SIG-M5 (cell line): ENCODE results near the gene EMILIN1.
"Not testable (repeated sequence)": the region's sequence is repeated elsewhere in the genome, so short reads cannot be mapped to it uniquely, and the experiment has no call there.

Source experiments
- DNase-seq: peaks from one replicate; lab custom pipeline; 2025; lab: John Stamatoyannopoulos, UW

EMILIN1 gene

GRCh38 chr2:27094353-27094984, 16.1 kb downstream of the EMILIN1 start:
- no peak for DNase-seq

DNA sequence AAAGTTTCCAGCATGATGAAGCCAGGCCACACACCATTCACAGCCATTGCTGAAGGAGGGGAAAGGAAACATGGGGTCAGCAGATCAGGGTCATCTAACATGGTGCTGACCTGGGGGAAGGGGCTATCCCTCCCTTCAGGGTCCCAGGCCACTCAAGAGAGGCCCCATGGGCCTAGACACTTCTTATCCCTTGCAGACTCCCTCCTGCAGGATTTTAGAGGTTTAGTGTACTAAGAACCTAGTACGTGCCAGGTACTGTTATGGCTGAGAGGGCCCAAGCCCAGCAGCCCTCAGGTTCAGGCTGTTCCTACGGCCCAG, 17.0 kb downstream of the EMILIN1 start:
- no peak for DNase-seq

GRCh38 chr2:27095745-27096651, 17.6 kb downstream of the EMILIN1 start:
- DNase-seq = no peak

DNA sequence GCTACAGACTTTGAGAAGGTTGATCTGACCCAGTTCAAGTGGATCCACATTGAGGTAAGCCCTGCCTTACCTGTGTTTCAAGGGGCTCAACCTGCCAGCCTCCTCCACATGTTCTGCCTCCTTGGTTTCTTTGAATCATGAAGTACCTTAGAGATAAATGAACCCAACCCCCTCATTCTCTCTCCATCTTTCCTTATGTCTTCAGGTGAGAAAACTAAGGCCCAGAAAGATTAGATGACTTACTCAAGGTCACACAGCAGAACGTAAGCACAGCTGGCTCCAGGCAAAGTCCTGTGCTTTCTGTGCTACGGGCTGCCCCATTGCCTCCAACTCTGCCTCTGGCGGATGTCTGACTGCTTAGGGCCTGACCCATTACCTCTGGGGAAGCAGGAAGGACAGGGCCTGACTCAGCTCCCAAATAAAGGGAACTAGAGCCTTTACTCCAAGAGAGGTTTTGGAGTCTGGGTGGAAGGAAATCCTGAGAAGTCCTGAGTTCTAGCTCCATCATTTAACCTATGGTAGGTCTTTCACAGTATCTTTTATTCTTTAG, 18.4 kb downstream of the EMILIN1 start:
- DNase-seq = no peak

DNA sequence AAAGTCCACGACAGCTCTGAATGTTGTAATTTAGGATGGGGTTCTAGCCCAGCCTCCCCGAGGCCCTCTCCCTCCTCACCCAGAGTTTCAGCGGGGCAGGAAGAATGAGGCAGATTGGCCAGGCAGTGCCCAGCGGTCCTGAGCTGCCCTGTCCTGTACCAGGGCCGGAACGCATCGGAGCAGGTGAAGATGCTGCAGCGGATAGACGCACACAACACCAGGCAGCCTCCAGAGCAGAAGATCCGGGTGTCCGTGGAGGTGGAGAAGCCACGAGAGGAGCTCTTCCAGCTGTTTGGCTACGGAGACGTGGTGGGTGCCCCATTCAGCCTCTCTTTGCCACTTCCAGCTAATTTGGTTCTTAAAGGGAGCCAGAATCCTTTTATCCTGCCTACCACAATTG, 18.9 kb downstream of the EMILIN1 start:
- no peak for DNase-seq

- DNase-seq = no peak
Observed at GRCh38 chr2:27099334-27099955, 21.0 kb downstream of the EMILIN1 start.

- no peak for DNase-seq
Observed at GRCh38 chr2:27100036-27100435, 21.6 kb downstream of the EMILIN1 start.

- no peak for DNase-seq
Observed at GRCh38 chr2:27102329-27102728, 23.9 kb downstream of the EMILIN1 start.

- DNase-seq = no peak
Observed at GRCh38 chr2:27105981-27106380, 27.6 kb downstream of the EMILIN1 start.

DNA sequence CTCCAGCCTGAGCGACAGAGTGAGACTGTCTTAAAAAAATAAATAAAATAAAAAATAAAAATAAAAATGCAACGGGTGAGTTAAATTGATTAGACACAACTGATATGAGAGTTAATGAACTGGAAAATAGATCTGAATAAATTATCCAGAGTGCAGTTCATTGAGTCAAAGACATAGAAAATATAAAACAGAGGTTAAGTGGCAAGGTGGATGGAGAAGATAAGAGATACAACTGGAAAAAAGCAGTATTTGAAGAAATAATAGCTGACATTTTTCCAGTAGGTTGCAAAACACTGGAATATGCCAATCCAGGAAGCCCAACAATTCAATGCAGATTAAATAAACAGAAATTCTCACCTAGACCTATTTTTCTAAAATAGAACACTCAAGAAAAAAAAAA, 29.8 kb downstream of the EMILIN1 start:
- DNase-seq = no peak

DNA sequence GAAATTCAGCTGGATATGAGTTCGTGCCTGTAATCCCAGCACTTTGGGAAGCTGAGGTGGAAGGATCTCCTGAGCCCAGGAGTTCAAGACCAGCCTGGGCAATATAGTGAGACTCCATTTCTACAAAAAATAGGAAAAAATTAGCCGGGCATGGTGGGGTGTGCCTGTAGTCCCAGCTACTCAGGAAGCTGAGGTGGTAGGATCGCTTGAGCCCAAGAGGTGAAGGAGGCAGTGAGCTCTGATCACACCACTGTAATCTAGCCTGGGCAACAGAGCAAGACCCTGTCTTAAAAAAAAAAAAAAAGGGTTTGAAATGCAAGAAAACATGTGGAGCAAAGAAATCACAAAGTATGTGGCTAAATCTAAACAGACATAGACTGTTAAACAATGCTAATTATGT, 30.7 kb downstream of the EMILIN1 start:
- no peak for DNase-seq

DNA sequence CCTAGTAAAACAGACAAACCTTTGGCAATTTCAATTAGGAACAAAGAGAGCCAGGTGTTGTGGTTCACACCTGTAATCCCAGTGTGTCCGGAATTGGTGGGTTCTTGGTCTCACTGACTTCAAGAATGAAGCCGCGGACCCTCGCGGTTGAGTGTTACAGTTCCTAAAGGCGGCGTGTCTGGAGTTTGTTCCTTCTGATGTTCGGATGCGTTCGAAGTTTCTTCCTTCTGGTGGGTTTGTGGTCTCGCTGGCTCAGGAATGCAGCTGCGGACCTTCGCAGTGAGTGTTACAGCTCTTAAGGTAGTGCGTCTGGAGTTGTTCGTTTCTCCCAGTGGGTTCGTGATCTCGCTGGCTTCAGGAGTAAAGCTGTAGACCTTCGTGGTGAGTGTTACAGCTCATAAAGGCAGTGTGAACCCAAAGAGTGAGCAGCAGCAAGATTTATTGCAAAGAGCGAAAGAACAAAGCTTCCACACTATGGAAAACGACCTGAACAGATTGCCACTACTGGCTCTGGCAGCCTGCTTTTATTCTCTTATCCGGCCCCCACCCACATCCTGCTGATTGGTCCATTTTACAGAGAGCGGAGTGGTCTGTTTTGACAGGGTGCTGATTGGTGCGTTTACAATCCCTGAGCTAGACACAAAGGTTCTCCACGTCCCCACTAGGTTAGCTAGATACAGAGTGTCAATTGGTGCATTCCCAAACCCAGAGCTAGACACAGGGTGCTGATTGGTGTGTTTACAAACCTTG, 32.4 kb downstream of the EMILIN1 start:
- DNase-seq = not testable (repeated sequence)

DNA sequence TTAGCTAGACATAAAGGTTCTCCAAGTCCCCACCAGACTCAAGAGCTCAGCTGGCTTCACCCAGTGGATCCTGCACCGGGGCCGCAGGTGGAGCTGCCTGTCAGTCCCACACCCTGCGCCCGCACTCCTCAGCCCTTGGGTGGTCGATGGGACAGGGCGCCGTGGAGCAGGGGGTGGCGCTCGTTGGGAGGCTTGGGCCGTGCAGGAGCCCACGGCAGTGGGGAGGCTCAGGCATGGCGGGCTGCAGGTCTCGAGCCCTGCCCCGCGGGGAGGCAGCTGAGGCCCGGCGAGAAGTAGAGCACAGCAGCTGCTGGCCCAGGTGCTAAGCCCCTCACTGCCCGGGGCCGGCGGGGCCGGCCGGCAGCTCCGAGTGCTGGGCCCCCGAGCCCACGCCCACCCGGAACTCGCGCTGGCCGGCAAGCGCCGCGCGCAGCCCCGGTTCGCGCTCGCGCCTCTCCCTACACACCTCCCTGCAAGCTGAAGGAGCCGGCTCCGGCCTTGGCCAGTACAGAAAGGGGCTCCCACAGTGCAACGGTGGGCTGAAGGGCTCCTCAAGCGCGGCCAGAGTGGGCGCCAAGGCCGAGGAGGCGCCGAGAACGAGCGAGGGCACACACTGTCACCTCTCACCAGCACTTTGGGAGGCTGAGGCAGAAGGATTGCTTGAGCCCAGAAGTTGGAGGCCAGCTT, 33.1 kb downstream of the EMILIN1 start:
- not testable (repeated sequence) for DNase-seq

DNA sequence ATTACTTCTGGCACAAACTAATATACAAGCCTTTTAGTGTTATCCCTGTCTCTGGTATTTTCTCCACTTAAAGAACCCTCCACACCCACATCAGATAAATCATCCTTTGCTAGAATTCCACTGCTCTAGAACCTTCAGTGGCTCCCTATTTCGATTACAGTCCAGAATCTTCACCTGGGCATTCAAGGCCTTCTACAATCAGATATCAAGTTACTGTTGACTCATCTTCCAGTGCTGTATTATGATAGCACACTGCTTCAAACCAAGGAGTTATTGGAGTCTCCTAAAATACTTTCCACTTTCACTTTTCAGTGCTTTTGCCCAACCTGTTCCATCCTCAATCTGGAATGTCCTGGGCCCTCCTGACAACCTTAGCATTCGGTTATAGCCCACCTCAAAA, 37.1 kb downstream of the EMILIN1 start:
- DNase-seq = no peak

- no peak for DNase-seq
Observed at GRCh38 chr2:27117995-27118524, 39.6 kb downstream of the EMILIN1 start.

GRCh38 chr2:27118525-27119329, 40.3 kb downstream of the EMILIN1 start, which contains the start of gene CGREF1:
TSS of gene CGREF1 (minus strand) at chr2:27119128. CDS start at chr2:27104366, 14,762 bp downstream.
- no peak for DNase-seq

GRCh38 chr2:27119330-27119670, 40.9 kb downstream of the EMILIN1 start:
- DNase-seq = not testable (repeated sequence)

- DNase-seq = no peak
Observed at GRCh38 chr2:27121906-27122305, 43.5 kb downstream of the EMILIN1 start.

DNA sequence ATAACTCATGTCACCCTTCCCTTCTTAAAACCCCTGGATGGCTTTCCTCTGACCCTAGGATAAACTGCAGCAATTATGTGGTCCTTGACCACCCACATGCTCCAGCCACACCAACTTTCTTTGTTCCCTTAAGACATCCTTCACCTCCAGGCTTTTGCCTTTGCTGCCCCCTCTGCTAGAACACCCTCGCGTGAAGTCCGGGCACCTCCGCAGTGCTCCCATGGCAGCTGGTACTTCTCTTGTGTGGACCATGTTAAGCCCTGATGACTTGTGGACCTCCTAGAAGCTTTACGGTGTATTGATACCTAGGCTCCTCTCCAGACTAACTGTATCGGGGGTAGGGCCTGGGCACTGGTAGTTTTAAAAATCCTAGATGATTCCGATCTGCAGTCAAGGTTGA, 44.4 kb downstream of the EMILIN1 start:
- no peak for DNase-seq
